Measurements from ENCODE around the gene IFIT3.

GRCh38 chr10:89301721-89302445, 25.9 kb upstream of the IFIT3 start, which contains the start of gene IFIT2:
- TF ChIP-seq POLR2A (IDR thresholded peaks at IDR 0.05) = peak in 2 of 3 donors; percentile 60 to 65
- TF ChIP-seq CTCF (IDR thresholded peaks at IDR 0.05) = no peak

Measured in body of pancreas (tissue), 4 donors.